ENCODE data around the gene RFX1.

The RFX1 gene

GRCh38 chr19:13961826-13962698, 44.1 kb downstream of the RFX1 start:
- DNase-seq (ENCODE audit: low read depth in 2 of 2), result no peak

GRCh38 chr19:13960863-13961784, 45.0 kb downstream of the RFX1 start:
- DNase-seq (ENCODE audit: low read depth in 2 of 2), result no peak

- DNase-seq (ENCODE audit: low read depth in 2 of 2), result no peak
Measured at GRCh38 chr19:13959962-13960862, 45.9 kb downstream of the RFX1 start.

- no peak for DNase-seq (ENCODE audit: low read depth in 2 of 2)
Measured at GRCh38 chr19:13959141-13959961, 46.8 kb downstream of the RFX1 start.

GRCh38 chr19:13958043-13958442, 48.1 kb downstream of the RFX1 start:
- DNase-seq (ENCODE audit: low read depth in 2 of 2), result no peak

- DNase-seq (ENCODE audit: low read depth in 2 of 2), result no peak
Measured at GRCh38 chr19:13957051-13957450, 49.1 kb downstream of the RFX1 start.

- no peak for DNase-seq (ENCODE audit: low read depth in 2 of 2)
Measured at GRCh38 chr19:13956365-13956744, 49.8 kb downstream of the RFX1 start.

- no peak for DNase-seq (ENCODE audit: low read depth in 2 of 2)
Measured at GRCh38 chr19:13955662-13956364, 50.3 kb downstream of the RFX1 start.

GRCh38 chr19:13954185-13954584, 51.9 kb downstream of the RFX1 start:
- no peak for DNase-seq (ENCODE audit: low read depth in 2 of 2)

- DNase-seq (ENCODE audit: low read depth in 2 of 2), result no peak
Measured at GRCh38 chr19:13952931-13953531, 53.1 kb downstream of the RFX1 start.

GRCh38 chr19:13952154-13952930, 53.8 kb downstream of the RFX1 start, which contains the start of gene DCAF15:
Gene DCAF15 (plus strand): TSS chr19:13952509. CDS start chr19:13952513, 4 bp downstream.
- DNase-seq (ENCODE audit: low read depth in 2 of 2), result peak; percentile 97 to 99

GRCh38 chr19:13951799-13952153, 54.3 kb downstream of the RFX1 start:
- no peak for DNase-seq (ENCODE audit: low read depth in 2 of 2)

GRCh38 chr19:13951043-13951442, 55.1 kb downstream of the RFX1 start:
- DNase-seq (ENCODE audit: low read depth in 2 of 2), result no peak

GRCh38 chr19:13946414-13946813, 59.7 kb downstream of the RFX1 start:
- DNase-seq (ENCODE audit: low read depth in 2 of 2), result no peak

GRCh38 chr19:13942023-13942684, 64.0 kb downstream of the RFX1 start:
- DNase-seq (ENCODE audit: low read depth in 2 of 2), result no peak

- no peak for DNase-seq (ENCODE audit: low read depth in 2 of 2)
Measured at GRCh38 chr19:13938301-13939064, 67.6 kb downstream of the RFX1 start, which contains the start of gene PODNL1. Gene PODNL1 (minus strand): TSS chr19:13938417. CDS start chr19:13938181, 236 bp downstream.
